Thyroid gland (tissue), 4 donors: ENCODE results near the gene WDR55.

ENCODE experiments used
- POLR2A ChIP-seq, 2 donors: fragments of 450-650 bp; IDR thresholded peaks; one replicate each; pipeline ENCODE4 v1.6.1; 2017; ENCODE audit warnings: antibody characterized with exemption in 2 of 2, mild to moderate bottlenecking in 2 of 2, moderate library complexity in 1 of 2
- TF ChIP-seq, protein P1 (sequence below), 6 experiments: fragments of 200-600 bp in 3 of 6; fragments of 450-650 bp in 3 of 6; sonication (generic) in 3 of 6; IDR thresholded peaks; one replicate each; pipeline ENCODE4 v1.5.1; 2016 to 2019; ENCODE audit warnings: antibody characterized with exemption in 6 of 6, mild to moderate bottlenecking in 2 of 6, inconsistent platforms in 1 of 6, moderate library complexity in 1 of 6

DNA sequence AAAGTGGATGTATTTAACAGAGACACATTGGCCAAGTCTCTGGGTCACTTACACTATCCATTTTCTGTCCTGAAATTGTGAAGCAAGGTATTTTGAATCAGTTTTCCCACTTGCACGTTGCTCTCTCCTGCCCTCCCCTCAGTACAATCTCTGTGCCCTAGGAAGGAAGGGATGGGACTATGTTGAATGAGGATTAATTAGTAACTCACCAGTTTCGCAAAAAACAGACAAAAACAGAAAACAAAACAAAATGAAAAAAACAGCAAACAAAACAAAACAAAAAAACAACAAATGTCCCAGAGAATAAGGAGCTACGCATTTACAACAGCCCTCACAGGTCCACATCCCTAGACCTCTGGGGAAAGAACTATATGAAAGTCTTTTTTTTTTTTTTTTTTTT, 30.6 kb upstream of the WDR55 start:
- TF ChIP-seq, protein P1, sequence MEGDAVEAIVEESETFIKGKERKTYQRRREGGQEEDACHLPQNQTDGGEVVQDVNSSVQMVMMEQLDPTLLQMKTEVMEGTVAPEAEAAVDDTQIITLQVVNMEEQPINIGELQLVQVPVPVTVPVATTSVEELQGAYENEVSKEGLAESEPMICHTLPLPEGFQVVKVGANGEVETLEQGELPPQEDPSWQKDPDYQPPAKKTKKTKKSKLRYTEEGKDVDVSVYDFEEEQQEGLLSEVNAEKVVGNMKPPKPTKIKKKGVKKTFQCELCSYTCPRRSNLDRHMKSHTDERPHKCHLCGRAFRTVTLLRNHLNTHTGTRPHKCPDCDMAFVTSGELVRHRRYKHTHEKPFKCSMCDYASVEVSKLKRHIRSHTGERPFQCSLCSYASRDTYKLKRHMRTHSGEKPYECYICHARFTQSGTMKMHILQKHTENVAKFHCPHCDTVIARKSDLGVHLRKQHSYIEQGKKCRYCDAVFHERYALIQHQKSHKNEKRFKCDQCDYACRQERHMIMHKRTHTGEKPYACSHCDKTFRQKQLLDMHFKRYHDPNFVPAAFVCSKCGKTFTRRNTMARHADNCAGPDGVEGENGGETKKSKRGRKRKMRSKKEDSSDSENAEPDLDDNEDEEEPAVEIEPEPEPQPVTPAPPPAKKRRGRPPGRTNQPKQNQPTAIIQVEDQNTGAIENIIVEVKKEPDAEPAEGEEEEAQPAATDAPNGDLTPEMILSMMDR (IDR thresholded peaks at IDR 0.05) = no peak
- no peak for TF ChIP-seq POLR2A (IDR thresholded peaks at IDR 0.05)
